Stimulated activated CD4-positive, alpha-beta T cell treated with anti-CD3 and anti-CD28 coated beads, Interleukin-15, amount 100 ng/mL, for 48 hours (primary cell): ENCODE data around the gene MYO1H.

Experiments used
- DNase-seq, 2 donors: peaks; one replicate each; pipeline ENCODE4 v3.0.0-alpha.2; 2020; ENCODE audit warnings: low read depth in 2 of 2

Gene MYO1H

GRCh38 chr12:109449845-109450532 is 102.3 kb downstream of the MYO1H start:
- DNase-seq = no peak

- no peak for DNase-seq
Measured at GRCh38 chr12:109450980-109451379, 103.3 kb downstream of the MYO1H start.

- DNase-seq = no peak
Measured at GRCh38 chr12:109451400-109451799, 103.7 kb downstream of the MYO1H start.

- DNase-seq = no peak
Measured at GRCh38 chr12:109452489-109452888, 104.8 kb downstream of the MYO1H start.

- no peak for DNase-seq
Measured at GRCh38 chr12:109455706-109456105, 108.0 kb downstream of the MYO1H start.

GRCh38 chr12:109458086-109458485 is 110.4 kb downstream of the MYO1H start:
- no peak for DNase-seq

- DNase-seq = no peak
Measured at GRCh38 chr12:109458771-109459208, 111.1 kb downstream of the MYO1H start.

- DNase-seq = no peak
Measured at GRCh38 chr12:109459247-109459646, 111.5 kb downstream of the MYO1H start.

- no peak for DNase-seq
Measured at GRCh38 chr12:109460538-109460937, 112.8 kb downstream of the MYO1H start.

- DNase-seq = no peak
Measured at GRCh38 chr12:109461049-109461845, 113.5 kb downstream of the MYO1H start.

- DNase-seq = no peak
Measured at GRCh38 chr12:109461846-109462756, 114.4 kb downstream of the MYO1H start.

- DNase-seq = no peak
Measured at GRCh38 chr12:109462868-109463692, 115.4 kb downstream of the MYO1H start.

- no peak for DNase-seq
Measured at GRCh38 chr12:109463756-109464155, 116.1 kb downstream of the MYO1H start.

GRCh38 chr12:109464642-109465351 is 117.1 kb downstream of the MYO1H start:
- DNase-seq = no peak

- DNase-seq = no peak
Measured at GRCh38 chr12:109466305-109466704, 118.6 kb downstream of the MYO1H start.

GRCh38 chr12:109466821-109467220 is 119.1 kb downstream of the MYO1H start:
- DNase-seq = no peak

GRCh38 chr12:109467978-109468676 is 120.4 kb downstream of the MYO1H start:
- DNase-seq = no peak

GRCh38 chr12:109469517-109469916 is 121.8 kb downstream of the MYO1H start:
- DNase-seq = no peak

- no peak for DNase-seq
Measured at GRCh38 chr12:109473006-109473405, 125.3 kb downstream of the MYO1H start.
